CD14-positive monocyte (primary cell): ENCODE data around the gene PLCB2. TPM values are rescaled to one million over a fixed set of nuclear protein-coding genes. Genes with fewer than 3 reads are reported as not detected.

Experiments used
- DNase-seq, 3 donors: peaks; one replicate each; pipeline ENCODE4 v3.0.0-alpha.2; 2011 to 2022
- H2AFZ ChIP-seq: 2 replicates; pipeline ENCODE4 v1.6.0; 2012; ENCODE audit warnings: mild to moderate bottlenecking, low read depth, low read length, inconsistent platforms; ENCODE audit not compliant: insufficient read depth, poor library complexity, severe bottlenecking
- H3K27ac ChIP-seq, 2 donors: 1 replicate in 1 of 2; 2 replicates in 1 of 2; pipeline ENCODE4 v1.5.1; 2012 to 2013; ENCODE audit warnings: low read length in 2 of 2, control low read depth in 1 of 2, inconsistent platforms in 1 of 2, low read depth in 1 of 2, mild to moderate bottlenecking in 1 of 2
- H3K27me3 ChIP-seq, 2 donors: one replicate each; pipeline versions ENCODE4 v1.6.0 to v1.6.1; 2011 to 2013; ENCODE audit warnings: low read length in 2 of 2; ENCODE audit not compliant: control insufficient read depth in 2 of 2, insufficient read depth in 2 of 2
- H3K36me3 ChIP-seq, 2 donors: replicated peaks in 1 of 2; 1 replicate in 1 of 2; 2 replicates in 1 of 2; pipeline versions ENCODE4 v1.5.1 to v1.6.1; 2012 to 2013; ENCODE audit warnings: low read length in 2 of 2, control low read depth in 1 of 2, inconsistent platforms in 1 of 2, mild to moderate bottlenecking in 1 of 2; ENCODE audit not compliant: insufficient read depth in 2 of 2, control insufficient read depth in 1 of 2
- H3K4me1 ChIP-seq, 2 donors: 1 replicate in 1 of 2; 2 replicates in 1 of 2; pipeline versions ENCODE4 v1.5.1 to v1.6.1; 2012 to 2013; ENCODE audit warnings: low read length in 2 of 2, control low read depth in 1 of 2, inconsistent platforms in 1 of 2, mild to moderate bottlenecking in 1 of 2, moderate library complexity in 1 of 2; ENCODE audit not compliant: insufficient read depth in 2 of 2, control insufficient read depth in 1 of 2
- H3K4me2 ChIP-seq: replicated peaks from 2 replicates; pipeline ENCODE3; 2012; ENCODE audit warnings: low read length, moderate library complexity, mild to moderate bottlenecking; ENCODE audit not compliant: poor library complexity, severe bottlenecking; ENCODE audit errors: extremely low read depth
- H3K4me3 ChIP-seq, 3 experiments: fragments of 200-600 bp in 1 of 3; sonication (generic) in 1 of 3; replicated peaks in 1 of 3; 1 replicate in 2 of 3; 2 replicates in 1 of 3; pipeline ENCODE4 v1.5.1; 2011 to 2013; ENCODE audit warnings: low read length in 3 of 3, mild to moderate bottlenecking in 3 of 3, control low read depth in 2 of 3, low read depth in 2 of 3, inconsistent platforms in 1 of 3, moderate library complexity in 1 of 3
- H3K79me2 ChIP-seq: 2 replicates; pipeline ENCODE4 v1.6.0; 2012; ENCODE audit warnings: mild to moderate bottlenecking, control low read depth, inconsistent platforms, low read length, moderate library complexity; ENCODE audit not compliant: insufficient read depth
- H3K9ac ChIP-seq: 2 replicates; pipeline ENCODE4 v1.6.0; 2017; ENCODE audit warnings: low read length, mild to moderate bottlenecking; ENCODE audit not compliant: insufficient read depth, poor library complexity, severe bottlenecking
- H3K9me3 ChIP-seq, 2 donors: replicated peaks in 1 of 2; 1 replicate in 1 of 2; 2 replicates in 1 of 2; pipeline versions ENCODE4 v1.5.1 to v1.6.1; 2012 to 2013; ENCODE audit warnings: low read length in 2 of 2, control low read depth in 1 of 2; ENCODE audit not compliant: control insufficient read depth in 1 of 2, insufficient read depth in 1 of 2
- H4K20me1 ChIP-seq: 2 replicates; pipeline ENCODE4 v1.6.0; 2012; ENCODE audit warnings: mild to moderate bottlenecking, low read length, control low read depth, moderate library complexity; ENCODE audit not compliant: insufficient read depth
- H3K27ac Mint-ChIP-seq, 7 donors: one replicate each; pipeline ENCODE4 v1.8.0; 2020; ENCODE audit warnings: mild to moderate bottlenecking in 7 of 7, mixed read lengths in 7 of 7, moderate library complexity in 6 of 7, inconsistent platforms in 2 of 7
- H3K27me3 Mint-ChIP-seq, 3 donors: one replicate each; pipeline ENCODE4 v1.8.0; 2021 to 2022; ENCODE audit warnings: low read depth in 3 of 3, mild to moderate bottlenecking in 3 of 3, mixed read lengths in 3 of 3, moderate library complexity in 3 of 3, inconsistent platforms in 1 of 3
- H3K36me3 Mint-ChIP-seq, 2 donors: one replicate each; pipeline ENCODE4 v1.8.0; 2020; ENCODE audit warnings: mixed read lengths in 2 of 2, inconsistent platforms in 1 of 2, mild to moderate bottlenecking in 1 of 2
- H3K4me1 Mint-ChIP-seq: one replicate; pipeline ENCODE4 v1.8.0; 2020; ENCODE audit warnings: mild to moderate bottlenecking, mixed read lengths
- H3K4me3 Mint-ChIP-seq, 2 donors: one replicate each; pipeline ENCODE4 v1.8.0; 2020; ENCODE audit warnings: mild to moderate bottlenecking in 2 of 2, mixed read lengths in 2 of 2, moderate library complexity in 1 of 2
- H3K9me3 Mint-ChIP-seq, 7 donors: one replicate each; pipeline ENCODE4 v1.8.0; 2020 to 2022; ENCODE audit warnings: mixed read lengths in 7 of 7, mild to moderate bottlenecking in 6 of 7, moderate library complexity in 6 of 7, inconsistent platforms in 2 of 7
- WGBS: methylation state at CpG from one replicate; pipeline ENCODE4 v1.1.5; 2013; ENCODE audit warnings: missing lambda C conversion rate; ENCODE audit not compliant: insufficient coverage; 5-methylcytosine and 5-hydroxymethylcytosine counted together
- intact Hi-C, 2 donors: fragments of 100-400 bp; cut with micrococcal nuclease; formaldehyde crosslinking; loops; one replicate each; pipeline versions ENCODE4 v1.15.0 to v1.15.1; 2023
- polyA plus RNA-seq, 3 donors: library from polyadenylated mRNA; depleted of rRNA in 1 of 3; unstranded in 2 of 3; stranded (reverse) in 1 of 3; fragments of 300-500 nt in 2 of 3; fragments of >200 nt in 1 of 3; fragmentation: Illumina TruSeq in 2 of 3; gene quantifications; 1 replicate in 2 of 3; 2 replicates in 1 of 3; pipeline ENCODE4 v1.2.3, GENCODE V29; 2012 to 2021
- TF ChIP-seq, protein P1 (sequence below): fragments of 200-600 bp; IDR thresholded peaks from one replicate; pipeline ENCODE4 v1.8.0; 2022; ENCODE audit warnings: antibody characterized with exemption, mild to moderate bottlenecking

Gene PLCB2
- polyA plus RNA-seq, 3 donors = 56.5 to 1,191 (median 74.5) TPM

DNA sequence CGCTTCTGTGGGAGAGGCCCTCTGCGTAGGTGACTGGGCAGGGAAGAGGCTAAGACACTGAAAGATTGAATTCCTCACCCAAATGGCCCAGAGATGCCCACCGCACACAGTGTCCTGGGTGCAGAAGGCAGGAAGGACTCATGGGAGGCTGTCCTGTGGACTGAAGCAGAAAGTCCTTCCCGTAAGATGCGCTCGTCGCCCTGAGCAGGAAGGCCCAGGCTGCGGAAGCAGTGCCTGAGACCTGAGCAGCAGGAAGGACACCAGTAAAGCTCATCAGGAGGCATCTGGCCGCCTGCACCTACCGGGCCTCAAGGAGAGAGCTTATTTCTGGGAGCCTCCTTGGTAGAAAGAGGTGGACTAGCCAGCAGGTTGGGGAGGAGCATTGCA is 65.5 kb downstream of the PLCB2 start:
- peaks cover 8 to 12% of the 10 kb centered on the region in 2 donors for H3K4me1 ChIP-seq
- H3K9ac ChIP-seq = no peak overlapping the region
- DNase-seq = no peak
- 96% methylated on average over 9 of the region's 10 CpGs for WGBS
- H3K4me2 ChIP-seq = no peak overlapping the region
- peaks cover 14 to 31% (median 29%) of the 10 kb centered on the region in 3 donors for H3K27me3 Mint-ChIP-seq
- H3K36me3 Mint-ChIP-seq = peaks cover 3 to 4% of the 10 kb centered on the region in 2 donors
- H3K4me3 Mint-ChIP-seq = no peak overlapping the region
- H3K27ac Mint-ChIP-seq = no peak overlapping the region
- no peak overlapping the region for H3K27ac ChIP-seq
- H4K20me1 ChIP-seq = no peaks in the 10 kb centered on the region
- peaks cover 0 to 24% of the 10 kb centered on the region in 2 donors for H3K27me3 ChIP-seq
- H3K79me2 ChIP-seq = no peaks in the 10 kb centered on the region
- no peaks in the 10 kb centered on the region for H3K36me3 ChIP-seq
- H3K4me3 ChIP-seq = no peak overlapping the region
- H3K9me3 Mint-ChIP-seq = peaks cover 0 to 3% (median 0%) of the 10 kb centered on the region in 7 donors
- TF ChIP-seq, protein P1, sequence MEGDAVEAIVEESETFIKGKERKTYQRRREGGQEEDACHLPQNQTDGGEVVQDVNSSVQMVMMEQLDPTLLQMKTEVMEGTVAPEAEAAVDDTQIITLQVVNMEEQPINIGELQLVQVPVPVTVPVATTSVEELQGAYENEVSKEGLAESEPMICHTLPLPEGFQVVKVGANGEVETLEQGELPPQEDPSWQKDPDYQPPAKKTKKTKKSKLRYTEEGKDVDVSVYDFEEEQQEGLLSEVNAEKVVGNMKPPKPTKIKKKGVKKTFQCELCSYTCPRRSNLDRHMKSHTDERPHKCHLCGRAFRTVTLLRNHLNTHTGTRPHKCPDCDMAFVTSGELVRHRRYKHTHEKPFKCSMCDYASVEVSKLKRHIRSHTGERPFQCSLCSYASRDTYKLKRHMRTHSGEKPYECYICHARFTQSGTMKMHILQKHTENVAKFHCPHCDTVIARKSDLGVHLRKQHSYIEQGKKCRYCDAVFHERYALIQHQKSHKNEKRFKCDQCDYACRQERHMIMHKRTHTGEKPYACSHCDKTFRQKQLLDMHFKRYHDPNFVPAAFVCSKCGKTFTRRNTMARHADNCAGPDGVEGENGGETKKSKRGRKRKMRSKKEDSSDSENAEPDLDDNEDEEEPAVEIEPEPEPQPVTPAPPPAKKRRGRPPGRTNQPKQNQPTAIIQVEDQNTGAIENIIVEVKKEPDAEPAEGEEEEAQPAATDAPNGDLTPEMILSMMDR = no peak
- intact Hi-C loops = no loop called here
- no peak overlapping the region for H2AFZ ChIP-seq
- no peaks in the 10 kb centered on the region for H3K9me3 ChIP-seq
- H3K4me1 Mint-ChIP-seq = peaks cover 14% of the 10 kb centered on the region

- WGBS = 97% methylated on average over 13 of the region's 14 CpGs
- TF ChIP-seq, protein P1 = no peak
- H3K9me3 ChIP-seq = no peaks in the 10 kb centered on the region
- H2AFZ ChIP-seq = no peak overlapping the region
- Mint-ChIP-seq H3K4me3 (no peak overlapping the region), H3K4me1 (peaks cover 14% of the 10 kb centered on the region), H3K9me3 (peaks cover 0 to 3% (median 0%) of the 10 kb centered on the region in 7 donors), H3K27ac (no peak overlapping the region), H3K27me3 (peaks cover 13 to 29% (median 27%) of the 10 kb centered on the region in 3 donors), H3K36me3 (peaks cover 3 to 4% of the 10 kb centered on the region in 2 donors)
- no peak for DNase-seq
- no peak overlapping the region for H3K27ac ChIP-seq
- H3K79me2 ChIP-seq = no peaks in the 10 kb centered on the region
- no peaks in the 10 kb centered on the region for H4K20me1 ChIP-seq
- H3K4me3 ChIP-seq = no peak overlapping the region
- intact Hi-C loops = no loop called here
- no peaks in the 10 kb centered on the region for H3K36me3 ChIP-seq
- no peak overlapping the region for H3K4me2 ChIP-seq
- H3K4me1 ChIP-seq = peaks cover 8 to 12% of the 10 kb centered on the region in 2 donors
- peaks cover 0 to 24% of the 10 kb centered on the region in 2 donors for H3K27me3 ChIP-seq
- no peak overlapping the region for H3K9ac ChIP-seq
These were observed 66.2 kb downstream of the PLCB2 start for GRCh38 chr15:40241269-40242212.
